Non-pigmented ciliary epithelial cell (primary cell): Measurements from ENCODE around the gene CDHR4.
"Not testable (repeated sequence)": the region's sequence is repeated elsewhere in the genome, so short reads cannot be mapped to it uniquely, and the experiment has no call there.

Source experiments
- DNase-seq: peaks from one replicate; pipeline ENCODE4 v3.0.0-alpha.2; 2010; ENCODE audit warnings: low read depth

CDHR4 gene

DNA sequence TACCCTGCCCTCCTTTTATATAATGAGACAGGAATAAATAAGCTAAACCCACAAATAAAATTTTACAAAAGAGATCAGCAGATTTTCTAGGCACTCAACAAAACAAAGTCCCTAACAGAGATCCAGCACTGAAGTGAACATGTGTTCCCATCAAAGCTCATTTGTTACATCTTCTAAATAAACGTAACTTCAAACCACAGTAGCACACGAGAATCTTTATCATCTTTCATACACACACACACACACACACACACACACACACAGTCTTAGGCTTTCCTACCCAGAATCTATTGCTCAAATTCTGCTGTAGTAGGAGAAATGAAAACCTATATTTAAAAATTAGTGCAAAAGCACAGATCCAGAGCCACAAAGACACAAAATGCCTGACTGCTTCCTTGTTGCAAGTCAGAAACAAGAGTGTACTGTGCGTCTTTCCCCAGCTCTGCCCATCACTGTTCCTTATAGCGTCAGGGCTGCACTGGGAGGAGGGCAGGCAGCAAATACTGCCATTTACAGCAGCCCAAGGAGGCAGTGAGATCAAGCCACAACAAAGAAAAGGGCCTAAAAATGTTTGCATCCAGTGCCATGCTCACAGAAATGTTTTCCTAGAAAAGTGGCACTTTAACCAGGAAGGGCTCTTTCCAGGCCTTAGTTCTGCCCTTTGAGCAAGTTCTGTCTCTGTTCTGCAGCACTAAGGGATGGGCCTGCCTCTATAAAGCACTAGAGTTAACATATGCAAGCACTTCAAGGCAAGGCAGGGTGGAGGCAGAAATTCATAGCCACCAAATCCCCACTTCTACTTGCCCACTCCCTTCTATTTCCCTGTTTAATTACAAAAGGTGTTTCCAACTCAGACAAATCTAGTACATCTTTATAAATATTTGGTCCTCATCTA lies 19.3 kb downstream of the CDHR4 start:
- no peak for DNase-seq

DNA sequence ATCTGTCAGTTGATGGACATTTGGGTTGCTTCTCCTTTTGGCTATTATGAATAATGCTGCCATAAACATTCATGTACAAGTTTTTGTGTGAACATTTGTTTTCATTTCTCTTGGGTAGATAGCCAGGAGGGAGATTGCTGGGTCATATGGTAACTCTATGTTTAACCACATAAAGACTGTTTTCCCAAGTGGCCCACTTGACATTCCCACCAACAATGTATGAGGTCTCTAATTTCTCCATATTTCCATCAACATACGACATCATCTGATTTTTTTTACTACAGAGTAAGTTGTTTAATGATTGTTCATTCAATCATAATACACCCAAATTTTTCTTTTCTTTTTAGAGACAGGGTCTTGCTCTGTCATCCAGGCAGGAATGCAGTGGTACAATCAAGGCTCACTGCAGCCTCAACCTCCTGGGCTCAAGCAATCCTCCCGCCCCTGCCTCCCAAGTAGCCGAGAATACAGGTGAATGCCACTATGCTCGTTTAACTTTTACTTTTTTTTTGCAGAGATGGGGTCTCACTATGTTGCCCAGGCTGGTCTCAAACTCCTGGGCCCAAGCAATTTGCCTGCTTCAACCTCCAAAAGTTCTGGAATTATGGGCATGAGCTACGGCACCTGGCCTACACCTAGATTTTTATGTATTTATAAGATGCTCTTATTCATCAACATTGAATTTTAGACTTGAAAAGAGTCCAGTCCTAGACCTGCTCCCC lies 20.2 kb downstream of the CDHR4 start:
- DNase-seq: no peak

DNA sequence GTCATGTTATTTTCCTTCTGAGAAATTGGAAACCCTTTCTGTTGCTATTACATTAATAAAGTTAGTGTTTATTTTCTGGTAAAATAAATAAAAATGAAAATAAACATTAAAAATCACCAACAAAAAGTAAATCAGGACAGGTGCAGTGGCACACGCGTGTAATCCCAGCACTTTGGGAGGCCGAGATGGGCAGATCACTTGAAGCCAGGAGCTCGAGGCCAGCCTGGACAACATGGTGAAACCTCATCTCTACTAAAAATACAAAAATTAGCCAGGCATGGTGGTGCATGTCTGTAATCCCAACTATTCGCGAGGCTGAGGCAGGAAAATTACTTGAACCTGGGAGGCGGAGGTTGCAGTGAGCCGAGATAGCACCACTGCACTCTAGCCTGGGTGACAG lies 23.6 kb downstream of the CDHR4 start:
- DNase-seq: not testable (repeated sequence)

DNA sequence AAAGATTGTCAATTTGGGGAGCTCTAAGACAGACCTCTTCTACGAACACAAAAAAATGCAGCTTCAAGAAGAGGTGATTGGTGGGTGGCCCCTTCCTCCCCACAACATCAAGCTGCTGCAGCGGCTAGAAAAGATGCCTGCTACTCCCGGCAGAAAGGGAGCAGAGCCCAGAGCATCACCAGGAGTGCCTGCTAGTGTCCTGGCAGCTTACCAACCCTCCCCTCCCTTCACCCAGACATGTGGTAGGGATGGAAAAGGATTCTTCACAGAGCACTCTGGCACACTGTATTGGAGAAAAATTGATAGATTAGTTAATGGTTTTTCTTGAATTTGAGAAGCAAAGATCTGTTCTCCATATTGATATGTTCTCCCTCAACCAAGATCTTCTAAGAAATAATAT lies 24.1 kb downstream of the CDHR4 start:
- DNase-seq: no peak

DNA sequence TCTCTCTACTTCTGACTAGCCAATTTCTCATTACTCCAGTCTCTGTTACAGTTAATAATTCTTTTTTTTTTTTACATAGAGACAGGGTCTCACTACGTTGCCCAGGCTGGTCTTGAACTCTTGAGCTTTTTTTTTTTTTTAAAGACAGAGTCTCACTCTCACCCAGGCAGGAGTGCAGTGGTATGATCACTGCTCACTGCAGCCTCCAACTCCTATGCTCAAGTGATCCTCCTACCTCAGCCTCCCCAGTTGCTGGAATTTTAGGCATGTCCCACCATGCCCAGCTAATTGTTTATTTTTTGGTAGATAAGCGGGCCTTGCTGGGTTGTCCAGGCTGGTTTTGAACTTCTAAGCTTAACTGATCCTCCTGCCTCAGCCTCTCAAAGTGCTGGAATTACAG lies 27.0 kb downstream of the CDHR4 start:
- no peak for DNase-seq

DNA sequence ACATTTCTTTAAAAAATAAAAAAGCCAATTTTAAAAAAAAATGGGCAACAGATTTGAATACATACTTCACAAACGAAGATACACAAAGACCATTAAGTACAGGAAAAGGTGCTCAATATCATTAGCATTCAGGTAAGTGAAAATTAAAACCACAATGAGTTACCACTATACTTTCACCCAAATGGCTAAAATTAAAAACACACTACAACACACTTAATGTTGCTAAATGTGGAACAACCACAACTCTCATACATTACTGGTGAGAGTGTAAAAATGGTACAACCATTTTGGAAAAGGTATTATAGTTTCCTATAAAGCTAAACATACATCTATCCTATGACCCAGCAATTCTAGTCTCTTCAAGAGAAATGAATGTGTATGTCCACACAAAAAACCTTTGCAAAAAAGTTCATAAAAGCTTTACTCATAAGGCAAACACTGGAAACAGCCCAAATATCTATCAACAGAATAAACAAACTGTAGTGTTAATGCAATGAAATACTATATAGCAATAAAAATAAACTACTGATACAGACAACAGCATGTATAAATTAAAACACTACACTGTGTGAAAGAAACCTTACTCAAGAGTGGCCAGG lies 28.2 kb downstream of the CDHR4 start:
- no peak for DNase-seq

DNA sequence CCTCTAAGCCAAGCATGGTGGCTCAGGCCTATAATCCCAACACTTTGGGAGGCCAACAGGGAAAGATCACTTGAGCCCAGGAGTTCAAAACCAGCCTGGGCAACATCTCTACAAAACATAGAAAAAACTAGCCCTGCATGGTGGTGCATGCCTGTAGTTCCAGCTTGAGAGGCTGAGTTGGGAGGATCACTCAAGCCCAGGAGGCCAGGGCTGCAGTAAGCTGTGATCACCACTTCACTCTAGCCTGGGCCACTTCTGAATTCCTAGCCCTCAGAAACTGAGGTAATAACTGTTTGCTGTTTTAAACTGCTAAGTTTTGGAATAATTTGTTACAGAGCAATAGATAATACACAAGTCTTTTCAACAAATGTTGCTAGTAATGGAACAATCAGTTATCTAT lies 29.7 kb downstream of the CDHR4 start:
- no peak for DNase-seq

DNA sequence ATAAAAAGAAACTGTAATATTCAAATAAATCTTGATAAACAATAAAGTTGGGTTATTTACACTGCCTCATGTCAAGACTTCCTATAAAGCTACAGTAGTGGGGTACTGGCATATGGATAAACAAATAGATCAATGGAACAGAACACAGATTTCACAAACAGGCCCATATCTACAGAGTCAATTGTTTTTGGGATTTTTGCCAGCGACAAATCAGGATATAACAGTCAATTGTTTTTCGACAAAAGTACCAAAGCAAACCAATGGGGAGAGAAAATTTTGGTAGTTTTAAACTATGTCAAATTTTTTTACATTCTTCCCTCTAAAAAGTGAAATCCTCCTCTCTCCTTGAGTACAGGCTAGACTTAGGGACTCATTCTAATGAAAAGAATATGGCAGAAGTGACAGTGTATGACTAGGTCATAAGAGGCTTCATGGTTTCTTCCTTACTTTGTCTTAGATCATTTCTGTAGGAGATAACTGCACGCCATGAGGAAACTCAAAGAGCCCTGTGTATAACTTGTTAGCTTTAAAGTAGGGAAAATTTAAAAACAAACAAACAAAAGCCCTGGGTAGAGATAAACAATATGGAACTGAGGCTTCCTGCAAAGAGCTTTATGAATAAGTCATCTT lies 30.3 kb downstream of the CDHR4 start:
- DNase-seq: no peak

DNA sequence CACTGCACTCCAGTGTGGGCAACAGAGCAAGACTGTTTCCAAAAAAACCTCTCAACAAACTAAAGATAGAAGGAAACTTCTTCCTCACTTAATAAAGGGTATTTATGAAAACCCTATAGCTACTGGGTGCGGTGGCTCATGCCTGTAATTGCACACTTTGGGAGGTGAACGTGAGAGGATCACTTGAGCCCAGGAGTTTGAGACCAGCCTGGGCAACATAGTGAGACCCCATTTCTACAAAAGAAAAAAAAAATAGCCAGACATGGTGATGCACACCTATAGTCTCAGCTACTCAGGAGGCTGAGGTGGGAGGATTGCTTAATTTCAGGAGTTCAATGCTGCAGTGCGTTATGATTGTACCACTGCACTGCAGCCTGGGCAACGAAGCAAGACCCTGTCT lies 35.7 kb downstream of the CDHR4 start:
- no peak for DNase-seq

DNA sequence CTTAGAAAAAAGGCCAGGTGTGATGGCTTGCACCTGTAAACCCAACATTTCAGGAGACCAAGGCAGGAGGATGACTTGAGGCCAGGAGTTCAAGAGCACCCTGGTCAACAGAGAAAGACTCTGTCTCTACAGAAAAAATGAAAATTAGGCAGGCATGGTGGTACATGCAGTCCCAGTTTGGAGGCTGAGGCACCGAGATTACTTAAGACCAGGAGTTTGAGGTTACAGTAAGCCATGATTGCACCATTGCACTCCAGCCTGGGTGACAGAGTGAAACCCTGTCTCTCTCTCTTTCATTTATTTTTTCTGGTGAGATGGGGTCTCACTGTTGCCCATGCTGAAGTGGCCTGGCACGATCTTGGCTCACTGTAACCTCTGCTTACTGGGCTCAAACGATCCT lies 38.0 kb downstream of the CDHR4 start:
- no peak for DNase-seq

DNA sequence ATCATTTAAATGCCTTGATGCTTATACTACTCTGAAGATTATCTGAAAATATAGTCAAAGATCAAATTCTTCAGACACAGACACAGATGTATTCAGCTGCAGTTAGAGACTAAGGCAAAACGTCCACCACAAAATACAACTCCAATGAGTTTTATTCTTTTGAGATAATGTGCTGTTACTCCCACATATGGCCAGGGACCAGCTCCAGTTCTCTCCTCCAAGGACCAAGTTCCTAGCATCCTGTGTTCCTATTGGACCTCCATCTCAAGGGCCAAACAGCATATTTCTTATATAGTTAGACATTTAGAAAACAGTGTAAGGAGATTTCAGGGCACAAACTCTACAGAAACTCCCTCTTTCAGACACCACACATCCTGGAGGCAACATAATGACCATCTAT lies 40.4 kb downstream of the CDHR4 start:
- DNase-seq: no peak

DNA sequence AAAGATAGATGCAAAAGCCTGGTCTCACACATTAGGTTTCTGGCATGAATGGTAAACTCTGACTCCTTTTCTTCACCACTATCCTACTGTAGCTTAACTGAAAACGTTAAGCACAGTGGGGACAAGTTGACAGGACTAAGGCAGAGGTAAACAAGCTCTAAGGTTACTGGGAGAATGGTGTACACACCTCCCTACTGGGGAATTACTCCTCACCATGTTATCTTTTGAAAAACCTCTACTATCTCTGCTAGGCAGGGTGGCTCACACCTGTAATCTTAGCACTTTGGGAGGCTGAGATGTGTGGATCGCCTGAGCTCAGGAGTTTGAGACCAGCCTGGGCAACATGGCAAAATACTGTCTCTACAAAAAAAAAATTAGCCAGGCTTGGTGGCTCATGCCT lies 42.5 kb downstream of the CDHR4 start:
- no peak for DNase-seq

DNA sequence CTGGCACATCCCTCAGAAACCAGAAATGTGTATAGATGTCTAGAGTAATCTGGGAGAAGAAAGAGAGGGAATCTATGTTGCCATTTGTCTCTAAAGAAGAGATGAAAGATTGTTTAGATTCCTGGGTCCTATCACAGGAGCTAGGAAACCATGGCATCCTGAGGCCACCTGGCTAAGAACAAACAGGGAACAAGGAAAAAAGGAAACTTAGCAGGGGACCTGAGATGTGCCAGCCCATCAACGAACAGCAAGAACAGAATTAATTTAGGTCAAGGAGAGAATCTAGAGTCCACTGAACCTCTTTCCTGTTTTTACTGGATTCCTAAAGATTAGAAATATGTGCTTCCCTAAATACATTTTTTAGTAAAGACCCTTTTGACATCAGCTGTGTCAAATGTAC lies 43.6 kb downstream of the CDHR4 start:
- no peak for DNase-seq

DNA sequence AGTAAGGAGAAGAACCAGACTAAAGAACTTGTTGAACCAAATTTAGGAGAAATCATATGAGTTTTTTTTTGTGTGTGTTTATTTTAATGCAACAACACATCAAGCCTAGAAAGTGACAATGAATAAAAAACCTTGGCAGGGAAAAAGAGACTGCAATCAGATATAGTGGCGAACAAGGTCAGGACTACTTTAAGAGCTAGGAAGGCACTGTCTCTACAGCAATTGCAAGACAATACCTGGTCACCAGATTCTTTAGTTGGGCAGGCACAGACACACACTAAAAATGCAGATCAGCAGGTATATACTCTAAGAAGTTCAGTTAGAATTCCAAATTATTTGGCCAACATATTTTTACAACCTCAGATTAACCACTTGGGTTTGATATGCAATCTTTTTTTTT lies 45.1 kb downstream of the CDHR4 start:
- DNase-seq: no peak

DNA sequence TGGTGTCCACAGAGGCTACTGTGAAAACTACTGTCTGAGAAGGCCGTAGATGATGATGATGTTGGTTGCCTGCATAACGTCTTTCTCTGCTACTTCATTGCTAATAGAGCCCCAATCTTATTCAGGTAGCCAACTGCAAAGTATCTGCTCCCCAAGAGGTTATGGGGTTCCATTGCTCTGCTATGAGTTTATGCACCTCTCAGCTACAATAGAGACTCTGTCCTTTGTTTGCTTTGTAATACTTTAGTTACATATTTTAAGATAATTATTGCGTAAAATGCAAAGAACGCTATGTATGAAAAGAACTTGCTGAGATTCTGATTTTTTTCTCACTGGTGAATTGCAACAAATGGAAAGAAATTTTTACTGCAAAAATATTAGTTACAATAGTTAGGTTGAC lies 48.2 kb downstream of the CDHR4 start:
- no peak for DNase-seq

DNA sequence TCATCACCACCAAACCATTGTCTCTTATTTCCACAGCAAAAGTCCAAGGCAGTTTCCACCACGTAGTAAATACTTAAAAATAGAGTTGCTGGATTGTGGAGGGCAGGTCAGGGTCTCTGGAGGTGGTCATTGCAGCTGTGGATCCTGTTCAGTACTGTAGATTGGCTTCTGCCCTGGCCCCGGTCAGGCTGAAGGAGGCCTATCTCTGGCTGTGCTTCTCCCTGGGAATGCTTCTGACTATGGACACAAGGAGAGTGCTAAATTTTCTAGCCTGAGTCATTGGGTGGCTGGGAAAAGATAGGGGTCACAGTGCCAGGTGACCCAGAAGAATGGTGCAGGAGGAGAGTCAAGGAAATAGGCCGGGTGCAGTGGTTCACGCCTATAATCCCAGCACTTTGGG lies 49.6 kb downstream of the CDHR4 start:
- DNase-seq: peak; percentile 14

DNA sequence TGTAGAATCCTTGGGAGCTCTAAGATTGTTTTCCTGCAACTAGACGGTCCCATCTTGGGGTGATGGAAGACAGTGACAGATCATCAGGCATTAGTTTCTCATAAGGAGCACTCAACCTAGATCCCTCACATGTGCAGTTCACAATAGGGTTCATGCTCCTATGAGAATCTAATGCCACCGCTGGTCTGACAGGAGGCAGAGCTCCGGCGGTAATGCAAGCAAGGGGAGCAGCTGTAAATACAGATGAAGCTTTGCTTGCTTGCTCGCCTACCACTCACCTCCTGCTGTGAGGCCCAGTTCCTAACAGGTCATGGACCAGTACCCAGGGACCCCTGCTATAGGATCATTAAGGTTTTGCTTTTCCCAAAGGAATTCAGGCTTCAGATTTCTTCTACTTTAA lies 50.8 kb downstream of the CDHR4 start:
- not testable (repeated sequence) for DNase-seq

DNA sequence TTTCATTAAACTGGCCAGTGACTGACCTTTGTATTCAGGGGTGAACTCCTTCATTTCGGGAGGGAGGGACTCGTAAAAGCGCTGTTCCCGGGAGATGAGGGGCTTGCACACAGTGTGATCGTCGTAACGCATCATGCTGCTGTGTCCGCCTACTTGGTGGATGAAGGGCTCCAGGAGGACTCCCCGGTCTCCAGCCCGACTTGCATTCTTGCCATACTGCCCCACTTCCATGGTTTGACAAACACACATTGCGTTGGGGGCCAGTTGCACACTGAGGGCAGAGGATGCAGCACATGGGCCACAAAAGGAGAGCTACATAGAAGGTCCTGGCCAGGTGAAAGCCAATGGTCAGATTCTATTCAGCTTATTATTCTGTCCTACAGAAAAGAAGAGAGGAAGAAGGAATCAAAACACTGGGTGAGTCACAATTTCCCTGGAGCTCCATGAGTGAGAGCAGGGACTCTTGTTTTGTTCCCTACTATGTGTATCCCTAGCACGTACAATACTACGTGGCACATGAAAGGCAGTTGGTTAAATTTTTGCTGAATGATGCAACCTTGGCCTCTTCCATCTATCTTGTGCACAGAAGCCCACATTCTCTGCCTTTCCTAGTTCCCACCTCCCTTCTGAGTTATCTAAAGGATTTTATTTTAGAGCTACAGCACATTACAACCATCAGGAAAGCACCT lies 51.7 kb downstream of the CDHR4 start:
- DNase-seq: peak; percentile 89

DNA sequence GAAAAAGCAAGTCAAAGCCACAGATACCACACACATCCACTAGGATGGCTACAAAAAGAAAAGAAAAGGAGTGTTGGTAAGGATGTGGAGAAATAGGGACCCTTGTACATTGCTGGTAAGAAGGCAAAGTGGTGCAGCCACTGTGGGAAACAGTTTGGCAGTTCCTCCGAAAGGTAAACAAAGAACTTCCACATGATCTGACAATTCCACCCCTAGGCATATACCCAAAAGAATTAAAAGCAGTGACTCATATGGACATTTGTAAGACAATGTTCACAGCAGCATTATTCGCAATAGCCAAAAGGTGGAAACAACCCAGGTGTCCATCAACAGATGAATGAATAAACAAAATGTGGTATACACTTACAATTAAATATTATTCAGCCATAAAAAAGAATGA lies 53.7 kb downstream of the CDHR4 start:
- no peak for DNase-seq
